PC-9 (cell line): ENCODE measurements around the gene MALAT1.

Source experiments
- EZH2 ChIP-seq: fragments of 200-600 bp; sonication (generic); IDR thresholded peaks from 2 replicates; pipeline ENCODE4 v1.8.0; 2017; ENCODE audit warnings: antibody characterized with exemption, low read depth
- TF ChIP-seq, protein P1 (sequence below): fragments of 200-600 bp; sonication (generic); conservative IDR thresholded peaks from 2 replicates; pipeline ENCODE4 v1.6.1; 2017; ENCODE audit warnings: mixed run types, antibody characterized with exemption, mild to moderate bottlenecking, moderate library complexity

DNA sequence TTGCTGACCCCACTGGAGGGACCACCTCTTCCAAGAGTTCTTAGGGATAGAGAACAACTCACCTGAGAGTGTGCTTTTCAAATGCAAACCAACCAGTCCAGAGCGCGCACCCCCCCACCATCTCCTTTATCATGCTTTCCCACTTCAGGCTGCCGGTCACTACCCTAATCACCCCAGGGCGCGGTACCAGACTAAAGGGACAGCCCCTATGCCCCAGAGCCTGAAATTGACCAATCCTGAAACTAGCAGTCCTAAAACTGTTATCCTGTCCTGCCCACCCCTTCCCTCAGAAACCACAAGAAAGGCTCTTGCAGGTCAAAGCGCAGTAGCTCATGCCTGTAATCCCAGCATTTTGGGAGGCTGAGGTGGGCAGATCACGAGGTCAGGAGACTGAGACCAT is 39.3 kb upstream of the MALAT1 start:
- TF ChIP-seq, protein P1, sequence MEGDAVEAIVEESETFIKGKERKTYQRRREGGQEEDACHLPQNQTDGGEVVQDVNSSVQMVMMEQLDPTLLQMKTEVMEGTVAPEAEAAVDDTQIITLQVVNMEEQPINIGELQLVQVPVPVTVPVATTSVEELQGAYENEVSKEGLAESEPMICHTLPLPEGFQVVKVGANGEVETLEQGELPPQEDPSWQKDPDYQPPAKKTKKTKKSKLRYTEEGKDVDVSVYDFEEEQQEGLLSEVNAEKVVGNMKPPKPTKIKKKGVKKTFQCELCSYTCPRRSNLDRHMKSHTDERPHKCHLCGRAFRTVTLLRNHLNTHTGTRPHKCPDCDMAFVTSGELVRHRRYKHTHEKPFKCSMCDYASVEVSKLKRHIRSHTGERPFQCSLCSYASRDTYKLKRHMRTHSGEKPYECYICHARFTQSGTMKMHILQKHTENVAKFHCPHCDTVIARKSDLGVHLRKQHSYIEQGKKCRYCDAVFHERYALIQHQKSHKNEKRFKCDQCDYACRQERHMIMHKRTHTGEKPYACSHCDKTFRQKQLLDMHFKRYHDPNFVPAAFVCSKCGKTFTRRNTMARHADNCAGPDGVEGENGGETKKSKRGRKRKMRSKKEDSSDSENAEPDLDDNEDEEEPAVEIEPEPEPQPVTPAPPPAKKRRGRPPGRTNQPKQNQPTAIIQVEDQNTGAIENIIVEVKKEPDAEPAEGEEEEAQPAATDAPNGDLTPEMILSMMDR = no peak
- no peak for TF ChIP-seq EZH2
